ENCODE results near the gene SLC38A2. TPM values are rescaled to one million over a fixed set of nuclear protein-coding genes. Genes with fewer than 3 reads are reported as not detected.
"Not testable (repeated sequence)": the region's sequence is repeated elsewhere in the genome, so short reads cannot be mapped to it uniquely, and the experiment has no call there.

Gene SLC38A2
- total and polyA plus RNA-seq, 7 donors = 35.8 to 428 (median 303) TPM

- Histone ChIP-seq H3K27me3 (ENCODE audit: insufficient read depth in 3 of 3, low read length in 2 of 3) (no peaks in the 10 kb centered on the region), H3K36me3 (ENCODE audit: insufficient read depth in 1 of 2, low read depth in 1 of 2) (no peaks in the 10 kb centered on the region), H3K9me3 (peaks cover 11% of the 10 kb centered on the region), H3K4me1 (no peaks in the 10 kb centered on the region), H3K27ac (no peak overlapping the region), H3K4me3 (no peak overlapping the region)
- ATAC-seq (no peak), DNase-seq (no peak)
- no peak for TF ChIP-seq CTCF (IDR thresholded peaks at IDR 0.05)
- WGBS, 3 donors = 60 to 82% (median 60%) methylated on average over 3 of the region's 3 CpGs
- intact Hi-C loops (cut with DNase I) = loop anchor here in 1 of 2 donors (10.0 kb wide), 1 partner anchor 693 kb away; no protein-coding TSS in a partner anchor
Measured at GRCh38 chr12:46332260-46332659, 40.3 kb downstream of the SLC38A2 start.

- H3K4me3 ChIP-seq; H3K36me3 ChIP-seq (ENCODE audit: insufficient read depth in 1 of 2, low read depth in 1 of 2); intact Hi-C loops (cut with DNase I); ATAC-seq; H3K27ac ChIP-seq; H3K27me3 ChIP-seq (ENCODE audit: insufficient read depth in 3 of 3, low read length in 2 of 3); H3K9me3 ChIP-seq; DNase-seq; H3K4me1 ChIP-seq: not testable (repeated sequence)
- WGBS, 3 donors = 96 to 98% (median 97%) methylated on average over 5 of the region's 5 CpGs
Measured at GRCh38 chr12:46325075-46325474, 47.5 kb downstream of the SLC38A2 start.

- no peak for ATAC-seq
- Histone ChIP-seq H3K4me1 (no peaks in the 10 kb centered on the region), H3K36me3 (ENCODE audit: insufficient read depth in 1 of 2, low read depth in 1 of 2) (no peaks in the 10 kb centered on the region), H3K9me3 (peaks cover 8% of the 10 kb centered on the region), H3K4me3 (no peak overlapping the region), H3K27me3 (ENCODE audit: insufficient read depth in 3 of 3, low read length in 2 of 3) (no peaks in the 10 kb centered on the region), H3K27ac (no peak overlapping the region)
- intact Hi-C loops (cut with DNase I) = no loop called here
- 69 to 77% (median 70%) methylated on average over 1 of the region's 1 CpG for WGBS, 3 donors
- no peak for DNase-seq
- TF ChIP-seq CTCF (IDR thresholded peaks at IDR 0.05) = no peak
Measured at GRCh38 chr12:46320731-46321130, 51.8 kb downstream of the SLC38A2 start.

- H3K4me1 ChIP-seq = no peaks in the 10 kb centered on the region
- no peaks in the 10 kb centered on the region for H3K27me3 ChIP-seq (ENCODE audit: insufficient read depth in 3 of 3, low read length in 2 of 3)
- H3K27ac ChIP-seq = no peak overlapping the region
- peaks cover 10% of the 10 kb centered on the region for H3K9me3 ChIP-seq
- no peaks in the 10 kb centered on the region for H3K36me3 ChIP-seq (ENCODE audit: insufficient read depth in 1 of 2, low read depth in 1 of 2)
- WGBS, 3 donors = 69 to 77% (median 71%) methylated on average over 5 of the region's 5 CpGs
- DNase-seq (no peak), ATAC-seq (no peak)
- intact Hi-C loops (cut with DNase I) = no loop called here
- TF ChIP-seq CTCF (IDR thresholded peaks at IDR 0.05) = no peak
- no peak overlapping the region for H3K4me3 ChIP-seq
Measured at GRCh38 chr12:46318037-46318436, 54.5 kb downstream of the SLC38A2 start.

Other genes starting within 250 kb of the SLC38A2 start
- 10 to 100 TPM; 17.3 to 58.8 (median 31.3) TPM for gene SLC38A1, start 103.7 kb downstream of the SLC38A2 start, total RNA-seq
- 100 to 1,000 TPM in 2 of 3 donors, 10 to 100 TPM in 1; 50.6 to 338 (median 136) TPM for gene SLC38A1, start 103.7 kb downstream of the SLC38A2 start, polyA plus RNA-seq